Stimulated activated naive CD4-positive, alpha-beta T cell (primary cell): ENCODE data around the gene PATZ1.
A peak's percentile ranks its signal among the peaks of the same experiment; 100 is the strongest.

Experiments
- DNase-seq, 6 experiments: peaks; one replicate each; lab custom pipeline; 2025; lab: John Stamatoyannopoulos, UW

PATZ1 gene

GRCh38 chr22:31313366-31314147 lies 32.6 kb downstream of the PATZ1 start:
- DNase-seq: peak; percentile 22 to 77 (median 52)

DNA sequence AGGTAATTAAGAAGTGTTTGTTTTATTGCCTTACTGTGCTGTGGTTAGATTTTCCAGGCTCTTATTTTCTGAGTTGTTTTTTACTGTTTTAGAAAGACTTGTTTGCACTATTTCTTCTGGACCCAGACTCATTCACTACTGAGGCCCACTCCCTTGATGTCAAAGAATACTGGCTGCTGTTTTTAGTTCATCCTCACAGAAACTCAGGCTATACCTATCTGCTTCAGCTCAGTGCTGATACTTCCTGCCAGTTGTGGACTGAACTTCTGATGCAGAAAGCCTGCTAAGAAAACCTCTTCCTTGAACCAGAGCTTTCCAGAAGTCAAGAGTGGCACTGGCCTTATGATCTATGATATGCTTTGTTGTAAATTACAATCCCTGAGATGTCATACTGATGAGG lies 38.0 kb downstream of the PATZ1 start:
- peak in 2 of 6 experiments; percentile 10 to 40 for DNase-seq

DNA sequence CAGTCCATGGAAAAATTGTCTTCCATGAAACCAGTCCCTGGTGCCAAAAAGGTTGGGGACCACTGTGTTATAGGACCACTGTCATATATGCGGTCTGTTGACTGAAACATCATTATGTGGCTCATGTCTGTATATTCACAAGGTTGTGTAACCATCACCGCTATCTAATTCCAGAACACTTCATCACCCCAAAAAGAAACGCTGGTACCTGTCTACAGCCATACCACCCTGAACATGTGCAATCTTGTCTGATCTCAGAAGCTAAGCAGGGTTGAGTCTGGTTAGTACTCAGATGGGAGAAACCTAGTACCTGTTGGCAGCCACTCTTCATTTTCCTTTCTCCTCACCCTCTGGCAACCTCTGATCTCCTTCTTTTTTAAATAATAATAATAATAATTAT lies 41.0 kb downstream of the PATZ1 start:
- DNase-seq: no peak

DNA sequence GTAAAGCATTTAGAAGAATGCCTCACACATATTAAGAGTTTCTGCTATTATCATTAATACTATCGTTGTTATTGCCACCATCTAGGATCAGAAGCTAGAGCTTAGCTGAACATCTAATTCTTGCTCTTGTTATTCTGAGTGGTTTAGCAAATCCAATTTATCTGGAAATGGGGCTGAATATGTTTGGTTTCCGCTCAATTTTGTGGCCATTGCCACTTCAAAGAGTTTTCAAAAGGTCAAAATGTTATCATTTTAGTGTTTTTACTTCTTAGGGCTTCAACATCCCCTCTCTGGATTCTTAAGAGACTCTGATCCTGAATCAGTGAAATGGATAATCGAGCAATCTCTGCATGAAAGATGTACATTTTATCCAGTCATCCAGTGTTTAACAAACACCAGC lies 43.6 kb downstream of the PATZ1 start:
- no peak for DNase-seq

DNA sequence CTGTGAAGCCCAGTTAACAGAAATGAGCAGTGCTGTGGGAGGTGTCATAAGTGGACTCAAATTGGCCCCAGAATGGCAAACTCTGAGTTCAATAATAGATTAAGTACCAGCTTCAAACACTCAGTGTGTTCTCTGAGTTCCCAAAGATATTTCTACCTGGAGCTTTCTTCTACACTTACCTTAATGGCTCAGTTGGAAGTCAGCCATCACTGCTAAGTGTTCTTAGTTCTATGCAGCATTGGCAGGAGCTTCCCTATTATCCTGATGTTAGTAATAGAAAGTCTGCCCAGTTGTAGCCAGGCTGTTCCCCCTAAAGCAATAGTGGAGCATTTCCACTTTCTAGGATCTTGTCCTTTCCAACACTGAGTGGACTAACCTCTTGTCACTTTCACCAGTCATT lies 44.1 kb downstream of the PATZ1 start:
- no peak for DNase-seq

DNA sequence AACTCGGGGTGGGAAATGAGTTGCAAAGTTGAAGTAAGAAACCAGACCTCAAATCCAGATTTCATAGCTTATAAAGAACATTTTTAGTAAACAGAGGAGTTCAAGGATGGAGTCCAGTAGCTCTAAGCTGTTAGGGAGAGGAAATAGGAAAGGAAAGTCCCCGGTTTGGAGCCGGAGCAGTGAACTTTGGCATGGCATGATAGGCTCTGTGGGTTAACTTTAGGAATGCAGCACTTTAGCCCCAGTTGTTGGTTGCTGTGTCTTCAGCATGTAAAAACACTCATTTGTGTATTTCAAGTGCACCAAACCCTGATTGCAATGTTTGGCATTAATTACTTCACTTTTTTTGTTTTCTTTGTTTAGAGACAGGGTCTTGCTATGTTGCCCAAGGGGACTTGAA lies 45.2 kb downstream of the PATZ1 start:
- DNase-seq: no peak

DNA sequence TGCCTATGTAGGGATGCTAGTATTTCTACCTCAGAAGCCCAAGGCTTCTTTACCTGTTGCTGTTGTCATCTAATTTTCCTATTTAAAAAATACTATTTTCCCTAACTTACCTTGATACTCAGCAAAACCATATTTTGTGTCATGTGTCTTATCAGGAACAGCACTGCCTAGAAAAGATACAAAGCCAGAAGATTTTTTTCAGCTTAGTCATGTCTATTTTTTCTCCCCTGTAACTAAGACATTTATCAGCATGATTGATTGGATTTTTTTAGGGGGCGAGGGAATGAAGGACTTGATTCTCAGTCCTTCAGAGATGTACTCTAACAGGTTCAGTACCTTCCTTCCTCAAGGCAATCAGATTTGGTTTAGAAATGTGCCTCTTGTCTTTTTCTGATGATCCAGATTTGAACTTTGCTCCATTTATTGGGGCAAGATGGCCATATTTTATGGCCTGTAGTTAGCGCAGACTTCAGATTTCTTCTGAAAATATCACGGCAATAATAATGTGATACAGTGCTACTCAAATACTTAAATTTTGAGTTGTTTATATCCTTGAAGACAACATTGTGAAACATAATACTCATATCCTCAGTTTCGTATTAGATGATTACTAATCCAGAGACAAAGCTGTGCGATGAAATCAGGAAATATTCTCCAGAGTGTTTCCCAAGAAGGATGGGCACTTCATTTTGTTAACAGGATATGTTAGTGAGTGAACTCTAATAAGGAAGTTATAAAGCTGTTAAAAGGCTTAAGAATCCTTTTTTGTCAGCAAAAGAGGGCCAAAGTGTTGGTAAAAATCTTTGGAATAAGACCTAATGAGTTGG lies 50.1 kb downstream of the PATZ1 start:
- DNase-seq: no peak

DNA sequence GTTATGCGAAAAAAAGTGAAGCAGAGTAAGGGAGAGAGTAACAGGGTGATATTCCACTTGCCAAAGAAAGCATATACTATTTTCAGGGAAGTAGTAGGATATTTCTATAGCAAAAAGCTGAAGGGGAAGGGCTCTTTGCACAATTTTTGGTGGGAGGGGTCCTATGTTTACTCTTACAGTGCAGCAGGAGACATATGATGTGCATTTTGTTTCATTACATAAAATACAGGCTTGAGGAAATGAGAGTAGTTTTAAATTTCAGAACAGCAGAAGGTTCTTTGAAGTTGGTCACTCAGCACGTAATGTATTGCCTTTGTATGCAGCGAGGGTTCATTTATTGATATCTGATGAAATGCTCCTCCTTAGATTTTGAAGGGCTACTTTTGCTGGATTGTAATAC lies 50.8 kb downstream of the PATZ1 start:
- peak in 1 of 6 experiments; percentile 24 for DNase-seq

DNA sequence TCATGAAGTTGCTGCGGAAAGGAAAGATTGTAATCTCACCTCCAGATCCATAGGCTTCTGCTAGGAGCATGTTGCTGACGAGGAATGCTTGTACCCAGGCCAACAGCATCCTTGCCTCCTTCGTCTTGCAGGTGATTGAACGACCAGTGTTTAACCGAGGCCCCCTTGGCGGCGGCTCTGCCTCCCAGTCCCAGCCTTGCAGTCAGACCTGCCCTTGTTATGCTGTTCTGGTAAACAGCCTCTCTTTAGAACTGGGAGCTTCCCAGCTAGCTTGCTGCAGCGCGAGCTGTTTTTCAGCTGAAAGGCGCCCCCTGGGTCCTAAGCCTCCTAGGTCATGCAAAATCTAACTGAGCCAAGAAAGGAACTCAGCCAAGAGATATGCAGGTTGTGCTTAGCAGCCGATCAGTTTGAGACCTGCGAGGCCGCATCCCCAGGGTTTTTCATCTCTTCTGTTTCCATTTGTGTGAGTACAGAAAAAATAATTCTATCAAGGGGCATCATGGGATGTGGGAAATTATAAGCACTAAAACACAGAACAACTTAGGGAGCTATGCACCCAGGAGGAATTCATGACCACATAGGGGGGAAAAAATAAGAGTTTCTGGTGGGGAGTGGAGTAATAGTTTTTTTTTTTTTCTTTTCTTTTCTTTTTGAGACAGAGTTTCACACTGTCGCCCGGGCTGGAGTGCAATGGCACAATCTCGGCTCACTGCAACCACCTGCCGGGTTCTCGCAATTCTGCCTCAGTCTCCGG lies 53.7 kb downstream of the PATZ1 start, which contains the start of gene PIK3IP1:
Gene PIK3IP1 (minus strand): TSS at position 253 of the 754 bp plus-strand sequence. CDS start 144 bp downstream, at position 109.
- DNase-seq: peak; percentile 76 to 90 (median 88)

DNA sequence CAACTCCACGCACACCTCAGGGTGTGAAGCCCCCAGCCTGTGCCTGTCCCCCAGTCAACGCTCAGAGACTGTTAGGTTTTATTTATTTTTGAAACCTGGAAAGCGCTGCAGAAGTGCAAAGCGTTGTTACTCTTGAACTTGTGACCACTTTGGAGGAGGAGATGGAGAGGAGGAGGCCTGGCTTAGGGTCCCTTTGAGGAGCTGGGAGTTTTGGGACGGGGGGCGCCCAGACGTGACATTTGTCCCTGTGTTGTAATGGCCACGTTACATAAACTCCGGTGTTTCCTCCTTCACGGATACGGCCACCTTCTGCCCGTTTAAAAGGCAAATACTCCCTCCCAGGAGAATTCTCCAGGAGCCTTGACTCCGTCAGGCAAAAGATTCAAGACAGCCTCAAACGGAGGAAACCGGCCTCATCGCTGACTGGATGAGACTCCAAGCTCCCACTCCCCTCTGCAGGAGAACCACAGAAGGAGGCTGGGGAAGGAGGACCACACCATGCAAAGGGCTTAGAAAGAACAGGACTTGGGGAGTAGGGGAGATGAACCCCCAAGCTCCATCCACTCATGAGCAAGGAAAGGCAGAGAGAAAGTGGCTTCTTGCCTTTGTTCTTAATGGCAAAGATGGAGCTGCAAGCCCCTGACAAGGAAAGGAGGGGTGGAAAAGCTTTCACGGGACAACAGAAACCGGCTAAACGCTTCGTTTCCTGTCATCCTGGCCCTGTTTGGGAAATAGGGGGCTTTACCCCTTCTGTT lies 54.5 kb downstream of the PATZ1 start:
- peak in 3 of 6 experiments; percentile 52 to 82 (median 58) for DNase-seq

DNA sequence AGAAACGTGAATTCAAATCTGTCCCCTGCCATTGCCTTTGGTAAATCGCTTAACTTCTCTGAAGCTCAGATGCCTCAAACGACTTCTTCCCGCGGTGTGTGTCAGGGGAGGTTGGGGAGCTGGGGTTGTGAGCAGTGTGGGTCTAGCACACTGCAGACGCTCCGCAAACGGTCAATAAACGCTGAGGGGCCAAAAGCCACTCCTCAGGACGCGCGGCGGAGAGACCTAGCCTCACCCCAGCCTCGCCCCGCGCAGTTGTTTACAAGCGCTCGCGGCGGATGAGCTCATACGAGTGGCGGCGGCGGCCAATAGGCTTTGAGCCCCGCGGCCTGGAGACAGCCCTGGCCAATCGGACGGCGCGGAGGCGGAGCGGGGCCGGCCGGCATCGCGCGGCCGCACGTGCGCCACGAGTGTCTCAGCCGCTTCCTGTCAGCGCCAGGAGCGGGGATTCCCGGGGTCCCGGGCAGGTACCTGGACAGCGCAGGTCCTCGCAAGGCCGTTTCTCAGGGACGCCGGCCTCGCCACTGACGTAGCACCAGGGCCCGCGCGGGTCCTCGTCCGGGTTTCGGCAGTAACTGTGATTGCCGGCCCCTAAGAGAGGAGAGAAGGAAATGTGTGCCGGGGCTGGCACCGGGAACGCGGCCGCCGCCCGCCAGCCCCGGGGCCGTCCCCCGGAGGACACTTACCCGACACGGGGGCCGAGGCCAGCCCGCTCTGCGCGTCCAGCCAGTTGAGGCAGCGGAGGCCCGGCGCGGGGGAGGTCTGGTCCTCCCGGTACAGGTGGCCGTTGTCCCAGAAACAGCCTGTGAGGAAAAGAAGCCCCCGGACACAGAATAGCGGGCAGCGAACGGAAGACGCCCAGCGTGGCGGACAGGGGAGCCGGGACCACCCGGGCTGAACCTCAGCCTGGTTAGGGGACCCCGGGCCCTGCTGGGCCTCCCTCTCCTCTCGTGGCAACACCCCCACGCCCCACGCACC lies 55.4 kb downstream of the PATZ1 start:
- peak; percentile 91 to 96 (median 96) for DNase-seq

DNA sequence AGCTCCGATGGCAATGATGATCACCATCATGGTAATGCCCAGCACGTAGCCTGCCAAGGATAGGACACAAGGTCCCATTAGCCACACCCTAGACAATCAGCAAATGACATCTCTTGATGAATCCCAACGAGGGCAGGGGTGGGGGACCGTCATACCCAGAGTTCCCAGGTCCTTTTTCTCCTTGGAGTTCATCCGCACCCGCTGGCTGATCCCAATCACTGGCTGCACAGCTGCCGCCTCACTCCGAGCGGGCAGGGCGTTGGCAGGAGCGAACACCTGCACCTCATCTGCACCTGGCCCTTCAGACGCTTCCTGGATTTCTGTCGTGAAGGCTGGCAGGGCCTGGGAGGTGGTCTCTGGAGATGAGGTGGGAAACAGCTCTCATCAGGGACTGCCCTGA lies 56.8 kb downstream of the PATZ1 start:
- peak in 2 of 6 experiments; percentile 50 to 71 for DNase-seq

GRCh38 chr22:31288496-31289240 lies 57.5 kb downstream of the PATZ1 start:
- peak in 1 of 6 experiments; percentile 36 for DNase-seq

DNA sequence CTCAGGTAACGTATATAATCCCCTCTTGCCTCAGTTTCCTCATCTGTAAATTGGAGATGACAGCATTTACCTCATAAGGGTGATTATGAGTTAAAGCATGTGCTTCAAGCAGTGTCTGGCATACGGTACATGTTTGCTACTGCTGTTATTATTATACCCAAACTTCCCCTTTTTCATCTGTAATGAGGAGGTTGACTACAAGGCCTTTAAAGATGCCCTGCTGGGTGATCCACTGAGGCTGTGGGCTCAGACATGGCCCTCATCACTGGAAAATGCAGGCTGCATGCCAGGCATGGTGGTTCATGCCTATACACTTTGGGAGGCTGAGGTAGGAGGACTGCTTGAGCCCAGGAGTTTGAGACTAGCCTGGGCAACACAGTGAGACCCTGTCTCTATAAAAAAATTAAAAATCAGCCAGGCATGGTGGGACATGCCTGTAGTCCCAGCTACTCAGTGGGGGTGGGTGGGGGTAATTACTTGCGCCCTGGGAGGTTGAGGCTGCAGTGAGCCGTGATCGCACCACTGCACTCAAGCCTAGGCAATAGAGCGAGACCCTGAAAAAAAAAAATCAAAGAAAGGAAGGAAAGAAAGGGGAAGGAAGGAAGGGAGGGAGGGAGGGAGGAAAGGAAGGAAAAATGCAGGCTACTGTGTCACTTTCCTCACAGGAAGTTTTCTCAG lies 58.2 kb downstream of the PATZ1 start:
- DNase-seq: no peak

- peak; percentile 47 to 88 (median 80) for DNase-seq
Measured at GRCh38 chr22:31286360-31287255, 59.5 kb downstream of the PATZ1 start.

DNA sequence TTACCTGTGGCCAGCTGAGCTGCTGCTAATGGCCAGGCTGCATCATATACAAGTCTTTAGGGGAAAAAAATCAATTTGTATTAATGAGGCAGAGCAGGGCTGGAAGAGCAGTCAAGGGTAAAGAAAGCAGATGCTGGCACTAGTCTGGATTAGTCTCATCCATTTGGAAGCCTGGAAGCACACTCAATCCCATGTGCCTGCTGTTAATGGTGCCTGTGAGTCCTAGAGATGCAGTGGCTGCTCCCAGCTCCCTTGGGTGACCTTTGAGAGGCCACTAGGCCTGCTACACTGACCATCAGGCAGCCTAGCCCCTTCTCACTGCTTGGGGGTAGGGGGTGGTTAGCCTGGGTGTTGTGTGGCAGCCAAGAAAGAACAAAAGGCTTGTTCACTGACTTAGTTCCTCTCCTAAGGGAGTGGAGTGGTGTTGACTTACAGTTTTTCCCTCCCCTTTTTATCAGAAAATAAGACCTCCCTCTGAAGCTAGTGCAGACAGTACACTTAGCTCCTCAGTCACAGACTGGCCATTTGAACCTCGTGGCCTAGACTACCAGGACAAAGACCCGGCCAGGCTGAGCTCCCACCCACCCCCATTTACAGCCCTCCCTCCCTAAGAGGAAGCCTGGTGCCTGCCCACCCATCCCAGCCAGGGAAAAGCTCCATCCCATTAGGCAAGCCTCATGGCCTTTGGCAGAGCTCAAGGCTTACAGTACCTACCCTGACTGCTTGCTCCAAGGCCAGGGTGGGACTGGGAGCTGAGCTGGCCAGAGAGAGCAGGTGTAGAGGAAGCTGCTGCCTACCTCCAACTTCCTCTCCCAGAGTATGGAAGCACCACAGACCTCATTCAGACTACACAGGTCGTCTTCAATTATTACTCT lies 61.6 kb downstream of the PATZ1 start:
- DNase-seq: peak in 2 of 6 experiments; percentile 21 to 35
